Hippocampal formation (tissue), 2 donors: Measurements from ENCODE around the gene SYMPK.

Experiments
- DNase-seq, 2 donors: peaks; one replicate each; lab custom pipeline; 2025; lab: John Stamatoyannopoulos, UW

SYMPK gene

DNA sequence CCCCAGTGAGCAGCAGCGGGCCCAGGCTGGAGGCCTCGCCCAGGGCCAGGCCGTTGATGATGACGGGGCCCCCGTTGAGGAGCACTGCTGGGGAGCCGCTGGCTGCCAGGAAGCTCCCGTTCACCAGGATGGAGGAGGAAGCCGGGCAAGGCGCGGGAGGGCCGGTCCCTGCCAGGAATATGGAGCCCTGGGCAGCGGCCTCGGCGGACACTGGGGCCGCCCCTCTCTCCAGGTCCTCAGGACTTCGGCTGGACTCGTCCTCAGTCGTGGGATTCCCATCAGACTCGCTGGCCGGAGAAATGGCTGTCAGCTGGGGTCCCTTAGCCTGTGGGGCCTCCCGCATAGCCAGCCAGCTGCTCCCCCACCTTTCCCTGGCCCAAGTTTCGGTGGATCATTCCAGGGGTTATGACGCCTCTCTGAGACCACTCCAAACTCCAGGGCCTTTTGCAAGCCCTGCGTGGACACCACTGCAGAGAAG lies 96.0 kb downstream of the SYMPK start:
- DNase-seq, result no peak

DNA sequence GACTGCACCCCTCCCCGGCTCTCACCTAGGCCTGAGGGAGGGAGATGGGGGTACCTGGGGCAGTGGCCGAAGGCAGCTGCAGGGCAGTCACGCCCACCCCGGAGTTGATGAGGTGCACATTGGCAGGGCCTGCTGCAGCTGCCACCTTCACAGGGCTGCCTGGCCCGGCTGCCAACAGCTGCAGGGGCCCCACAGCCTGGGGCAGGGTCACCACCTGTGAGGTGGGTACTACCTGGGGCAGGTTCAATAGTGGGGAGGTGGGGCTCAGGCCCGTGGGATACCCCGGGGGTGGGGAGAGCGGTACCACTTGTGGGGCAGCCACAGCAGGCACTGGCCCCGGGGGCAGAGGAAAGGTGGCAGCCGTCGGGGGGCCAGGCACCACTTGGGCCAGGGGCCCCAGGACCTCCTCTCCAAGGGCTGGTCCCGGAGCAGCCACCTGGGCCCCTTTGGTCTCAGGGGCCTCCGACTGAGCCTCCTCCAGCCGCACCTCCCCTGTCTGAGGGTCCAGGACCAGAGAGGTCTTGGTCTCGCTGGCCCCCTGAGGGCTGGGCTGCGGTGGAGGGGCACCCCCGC lies 96.6 kb downstream of the SYMPK start:
- no peak for DNase-seq

DNA sequence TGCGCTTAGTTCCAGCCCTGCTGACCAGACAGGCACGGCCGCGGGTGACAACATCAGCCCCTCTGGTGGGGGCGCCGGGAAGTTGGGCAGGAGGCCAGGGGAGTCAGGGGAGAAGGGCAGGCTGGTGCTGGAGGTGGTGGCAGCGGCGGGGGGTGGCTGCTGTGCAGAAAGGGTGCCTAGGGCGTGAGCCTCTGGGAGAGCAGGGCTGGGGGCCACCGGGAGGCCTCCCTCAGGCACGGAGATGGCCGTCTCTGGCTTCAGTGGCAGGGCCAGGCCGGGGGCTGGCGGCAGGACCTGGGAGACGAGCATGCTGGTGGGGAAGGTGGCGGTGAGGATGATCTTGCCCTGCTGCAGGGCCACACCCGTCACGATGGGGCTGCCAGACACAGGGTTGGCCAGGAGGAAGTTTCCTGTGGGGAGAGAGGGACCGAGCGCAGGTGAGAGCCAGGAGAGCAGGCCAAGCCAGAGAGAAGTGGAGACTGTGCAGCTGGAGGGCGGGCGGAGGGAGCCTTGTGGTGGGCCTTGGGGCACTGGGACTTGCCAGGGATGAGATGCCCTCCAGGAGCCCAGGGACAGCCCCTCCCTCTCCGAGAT lies 97.1 kb downstream of the SYMPK start:
- DNase-seq, result no peak
